ENCODE data around the gene CLSTN2.

The CLSTN2 gene

DNA sequence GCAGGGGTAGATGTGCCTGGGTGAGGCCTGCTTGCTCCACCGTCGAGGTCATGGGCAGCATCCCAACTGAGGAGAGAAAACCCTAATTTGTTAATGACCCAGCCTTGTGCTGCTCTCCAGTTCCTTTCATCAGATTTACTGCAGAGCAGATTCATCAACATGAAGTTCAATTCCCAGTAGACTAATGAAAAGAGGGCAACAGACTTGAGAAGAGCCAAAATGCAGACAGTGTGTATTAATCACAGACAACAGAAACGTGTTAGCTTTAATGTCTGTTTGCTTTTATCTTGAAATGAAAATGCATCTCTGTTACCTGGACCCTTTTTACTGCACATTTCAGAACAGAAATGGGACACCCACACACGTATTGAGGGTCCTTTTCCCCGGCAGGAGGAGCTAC lies 639.4 kb downstream of the CLSTN2 start:
- DNase-seq (ENCODE audit: low read depth in 2 of 2, low spot score in 1 of 2): no peak

GRCh38 chr3:140576449-140576848 lies 641.5 kb downstream of the CLSTN2 start:
- no peak for DNase-seq (ENCODE audit: low read depth in 2 of 2, low spot score in 1 of 2)

- DNase-seq (ENCODE audit: low read depth in 2 of 2, low spot score in 1 of 2): no peak
Measured at GRCh38 chr3:140577911-140578310, 642.9 kb downstream of the CLSTN2 start.

- DNase-seq (ENCODE audit: low read depth in 2 of 2, low spot score in 1 of 2): no peak
Measured at GRCh38 chr3:140579260-140579659, 644.3 kb downstream of the CLSTN2 start.

GRCh38 chr3:140580746-140581145 lies 645.8 kb downstream of the CLSTN2 start:
- no peak for DNase-seq (ENCODE audit: low read depth in 2 of 2, low spot score in 1 of 2)

GRCh38 chr3:140584549-140584948 lies 649.6 kb downstream of the CLSTN2 start:
- no peak for DNase-seq (ENCODE audit: low read depth in 2 of 2, low spot score in 1 of 2)

DNA sequence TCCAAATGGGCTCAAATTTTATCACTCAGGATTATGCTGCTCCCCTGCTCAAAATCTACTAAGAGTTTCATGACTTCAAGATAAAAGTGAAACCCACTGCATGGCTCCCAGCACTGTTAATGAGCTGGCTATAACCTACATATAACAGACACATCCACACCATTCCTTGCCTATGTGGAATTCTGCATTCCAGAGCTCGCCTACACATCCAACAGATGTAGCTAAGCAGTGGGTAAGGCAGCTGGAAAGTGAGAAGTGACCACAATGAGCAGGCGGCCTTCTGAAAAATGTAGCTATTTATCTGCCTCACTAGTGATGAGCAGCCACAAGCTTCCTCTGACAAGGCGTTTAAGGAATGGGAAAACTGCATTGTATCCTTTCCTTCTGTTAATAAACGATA lies 650.8 kb downstream of the CLSTN2 start:
- no peak for DNase-seq (ENCODE audit: low read depth in 2 of 2, low spot score in 1 of 2)

- no peak for DNase-seq (ENCODE audit: low read depth in 2 of 2, low spot score in 1 of 2)
Measured at GRCh38 chr3:140586311-140586710, 651.3 kb downstream of the CLSTN2 start.

GRCh38 chr3:140588558-140588957 lies 653.6 kb downstream of the CLSTN2 start:
- DNase-seq (ENCODE audit: low read depth in 2 of 2, low spot score in 1 of 2): no peak

- no peak for DNase-seq (ENCODE audit: low read depth in 2 of 2, low spot score in 1 of 2)
Measured at GRCh38 chr3:140593766-140594165, 658.8 kb downstream of the CLSTN2 start.

DNA sequence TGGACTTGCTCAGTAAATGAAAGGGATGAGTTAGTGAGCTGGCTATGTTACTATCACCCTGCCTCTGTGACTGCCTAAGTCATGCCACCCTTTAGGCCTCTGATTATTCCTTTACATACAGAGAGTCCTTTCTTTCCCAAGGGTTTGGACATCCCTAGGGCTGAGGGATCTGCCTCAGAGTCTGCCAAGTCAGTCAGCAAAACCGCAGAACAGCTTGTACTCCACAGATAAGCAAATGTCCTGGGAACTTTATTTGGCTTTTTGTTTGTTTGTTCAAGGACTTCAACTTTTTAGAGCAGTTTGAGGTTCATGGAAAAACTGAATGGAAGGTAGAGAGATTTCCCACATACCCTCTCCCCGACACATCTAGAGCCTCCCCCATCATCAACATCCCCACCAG lies 660.3 kb downstream of the CLSTN2 start:
- no peak for DNase-seq (ENCODE audit: low read depth in 2 of 2, low spot score in 1 of 2)

GRCh38 chr3:140597364-140597763 lies 662.4 kb downstream of the CLSTN2 start:
- DNase-seq (ENCODE audit: low read depth in 2 of 2, low spot score in 1 of 2): no peak

- DNase-seq (ENCODE audit: low read depth in 2 of 2, low spot score in 1 of 2): no peak
Measured at GRCh38 chr3:140597792-140598191, 662.8 kb downstream of the CLSTN2 start.

- no peak for DNase-seq (ENCODE audit: low read depth in 2 of 2, low spot score in 1 of 2)
Measured at GRCh38 chr3:140599009-140599408, 664.0 kb downstream of the CLSTN2 start.

GRCh38 chr3:140599496-140599895 lies 664.5 kb downstream of the CLSTN2 start:
- no peak for DNase-seq (ENCODE audit: low read depth in 2 of 2, low spot score in 1 of 2)

GRCh38 chr3:140601881-140602280 lies 666.9 kb downstream of the CLSTN2 start:
- DNase-seq (ENCODE audit: low read depth in 2 of 2, low spot score in 1 of 2): no peak

DNA sequence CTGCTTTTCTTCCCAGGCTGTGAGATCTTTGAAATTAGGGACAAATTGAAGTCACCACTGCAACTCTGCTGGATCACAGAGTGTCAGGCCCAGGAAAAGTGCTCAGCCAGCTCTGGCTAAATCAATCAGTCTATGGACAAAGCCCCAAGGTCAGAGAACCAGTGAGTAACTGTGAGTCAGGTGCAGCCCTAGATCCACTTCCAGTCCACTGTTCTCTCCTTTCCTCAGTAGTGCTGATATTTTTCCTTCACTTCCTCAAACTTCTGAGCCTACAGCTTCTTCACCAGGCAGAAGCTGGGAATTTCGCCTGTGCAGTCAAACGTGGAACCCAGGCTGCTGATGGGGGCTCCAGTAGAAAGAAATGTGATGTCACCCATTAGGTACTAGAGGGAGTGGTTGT lies 667.8 kb downstream of the CLSTN2 start:
- DNase-seq (ENCODE audit: low read depth in 2 of 2, low spot score in 1 of 2): no peak

DNA sequence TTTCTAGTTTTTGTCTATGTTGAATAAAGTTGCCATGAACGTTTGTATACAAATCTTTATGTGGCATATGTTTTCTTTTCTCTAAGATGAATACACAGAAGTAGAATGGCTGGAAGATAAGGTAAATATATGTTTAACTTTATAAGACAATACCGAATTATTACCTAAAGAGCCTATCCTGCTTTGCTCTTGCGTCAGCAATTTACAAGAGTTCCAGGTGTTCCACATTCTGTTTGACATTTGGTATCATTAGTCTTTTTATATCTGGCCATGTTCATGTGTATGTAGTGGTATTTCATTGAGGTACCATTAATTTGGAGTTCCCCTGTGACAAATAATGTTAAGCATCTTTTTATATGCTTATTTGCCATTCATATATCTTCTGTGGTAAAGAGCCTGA lies 668.8 kb downstream of the CLSTN2 start:
- DNase-seq (ENCODE audit: low read depth in 2 of 2, low spot score in 1 of 2): no peak

GRCh38 chr3:140610544-140610943 lies 675.6 kb downstream of the CLSTN2 start:
- no peak for DNase-seq (ENCODE audit: low read depth in 2 of 2, low spot score in 1 of 2)

- DNase-seq (ENCODE audit: low read depth in 2 of 2, low spot score in 1 of 2): no peak
Measured at GRCh38 chr3:140614001-140614400, 679.0 kb downstream of the CLSTN2 start.

DNA sequence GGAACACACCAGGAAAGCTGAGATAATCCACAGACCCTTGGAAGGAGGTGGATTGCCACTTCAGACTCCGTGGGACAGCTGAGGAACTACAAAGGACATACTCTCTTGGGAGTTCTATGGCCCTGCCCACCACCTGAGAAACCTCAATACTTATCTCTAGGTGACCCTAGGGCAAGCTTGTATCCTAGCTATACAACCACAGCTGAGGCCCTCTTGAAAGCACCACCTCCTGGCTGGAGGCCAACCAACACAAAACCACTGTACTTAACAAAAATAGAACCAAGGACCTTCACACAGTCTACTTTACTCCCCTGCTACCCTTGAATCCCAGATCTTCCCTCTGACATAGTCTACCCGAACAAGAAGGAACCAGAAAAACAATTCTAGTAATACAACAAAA lies 682.1 kb downstream of the CLSTN2 start:
- DNase-seq (ENCODE audit: low read depth in 2 of 2, low spot score in 1 of 2): no peak

DNA sequence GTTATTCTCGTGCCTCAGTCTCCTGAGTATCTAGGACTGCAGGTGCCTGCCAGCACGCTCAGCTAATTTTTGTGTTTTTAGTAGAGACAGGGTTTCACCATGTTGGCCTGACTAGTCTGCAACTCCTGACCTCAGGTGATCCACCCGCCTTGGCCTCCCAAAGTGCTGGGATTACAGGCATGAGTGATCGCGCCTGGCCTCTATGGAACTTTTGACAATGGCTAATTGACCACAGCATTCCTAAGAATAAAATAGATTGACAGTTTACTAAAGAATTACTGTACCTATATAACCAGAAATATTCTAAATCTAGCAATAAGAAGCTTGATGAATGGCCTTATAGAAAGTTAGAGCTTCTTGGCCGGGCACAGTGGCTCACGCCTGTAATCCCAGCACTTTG lies 691.9 kb downstream of the CLSTN2 start:
- no peak for DNase-seq (ENCODE audit: low read depth in 2 of 2, low spot score in 1 of 2)
